ENCODE measurements around the gene ADTRP. TPM values are rescaled to one million over a fixed set of nuclear protein-coding genes. Genes with fewer than 3 reads are reported as not detected.

Gene ADTRP
- not detected for total RNA-seq

- 68 to 78% methylated on average over 8 of the region's 8 CpGs for WGBS, 2 donors
- H3K9me3 ChIP-seq: no peaks in the 10 kb centered on the region
- peaks cover 0 to 8% (median 0%) of the 10 kb centered on the region in 4 donors for H3K4me1 ChIP-seq
- DNase-seq (ENCODE audit: low spot score in 2 of 2): no peak
- H3K27me3 ChIP-seq: no peaks in the 10 kb centered on the region
- no peak for TF ChIP-seq EP300 (IDR thresholded peaks at IDR 0.05)
- TF ChIP-seq CTCF (IDR thresholded peaks at IDR 0.05): no peak
- no peak for TF ChIP-seq POLR2A (IDR thresholded peaks at IDR 0.05)
- peak within 1 kb of the TSS in 1 of 4 donors; percentile 62 for H3K27ac ChIP-seq
- H3K4me3 ChIP-seq: no peak within 1 kb of the TSS
- no peaks in the 10 kb centered on the region for H3K36me3 ChIP-seq
These were observed at the start of gene ADTRP for GRCh38 chr6:11778648-11779328. Gene ADTRP, minus strand, starts transcription at chr6:11778803. Its CDS starts 44 bp downstream, at chr6:11778759.

- Histone ChIP-seq H3K36me3 (no peaks in the 10 kb centered on the region), H3K9me3 (no peaks in the 10 kb centered on the region), H3K27ac (no peak overlapping the region), H3K27me3 (no peaks in the 10 kb centered on the region), H3K4me3 (no peak overlapping the region), H3K4me1 (peaks cover 0 to 3% (median 0%) of the 10 kb centered on the region in 4 donors)
- DNase-seq (ENCODE audit: low spot score in 2 of 2): no peak
- no peak for TF ChIP-seq POLR2A (IDR thresholded peaks at IDR 0.05)
- TF ChIP-seq CTCF (IDR thresholded peaks at IDR 0.05): no peak
- no peak for TF ChIP-seq EP300 (IDR thresholded peaks at IDR 0.05)
- 90 to 98% methylated on average over 8 of the region's 8 CpGs for WGBS, 2 donors
These were observed 48.2 kb upstream of the ADTRP start for GRCh38 chr6:11826779-11827178.

- no peaks in the 10 kb centered on the region for H3K9me3 ChIP-seq
- no peaks in the 10 kb centered on the region for H3K36me3 ChIP-seq
- no peak overlapping the region for H3K4me3 ChIP-seq
- no peak overlapping the region for H3K27ac ChIP-seq
- TF ChIP-seq CTCF (IDR thresholded peaks at IDR 0.05) (no peak), POLR2A (IDR thresholded peaks at IDR 0.05) (no peak), EP300 (IDR thresholded peaks at IDR 0.05) (no peak)
- DNase-seq (ENCODE audit: low spot score in 2 of 2): no peak
- 61 to 66% methylated on average over 4 of the region's 4 CpGs for WGBS, 2 donors
- peaks cover 0 to 3% (median 0%) of the 10 kb centered on the region in 4 donors for H3K4me1 ChIP-seq
- no peaks in the 10 kb centered on the region for H3K27me3 ChIP-seq
These were observed 46.4 kb upstream of the ADTRP start for GRCh38 chr6:11824986-11825385.

- WGBS, 2 donors: 40 to 53% methylated on average over 5 of the region's 5 CpGs
- no peaks in the 10 kb centered on the region for H3K36me3 ChIP-seq
- no peak overlapping the region for H3K27ac ChIP-seq
These were observed 43.7 kb upstream of the ADTRP start for GRCh38 chr6:11822346-11822745.

More at GRCh38 chr6:11822346-11822745, 43.7 kb upstream of the ADTRP start:
- TF ChIP-seq POLR2A (IDR thresholded peaks at IDR 0.05) (no peak), EP300 (IDR thresholded peaks at IDR 0.05) (no peak), CTCF (IDR thresholded peaks at IDR 0.05) (no peak)
- H3K27me3 ChIP-seq: no peaks in the 10 kb centered on the region
- H3K4me3 ChIP-seq: no peak overlapping the region
- no peak for DNase-seq (ENCODE audit: low spot score in 2 of 2)
- no peaks in the 10 kb centered on the region for H3K4me1 ChIP-seq
- H3K9me3 ChIP-seq: no peaks in the 10 kb centered on the region

Data from tibial nerve (tissue), 4 donors.